Activated T-cell treated with anti-CD3 and anti-CD28 coated beads for 4 hours (primary cell): ENCODE measurements around the gene RCAN1.

Source experiments
- DNase-seq: peaks from one replicate; pipeline ENCODE4 v3.0.0-alpha.2; 2020

The RCAN1 gene

GRCh38 chr21:34598931-34599400, 15.9 kb downstream of the RCAN1 start:
- DNase-seq: no peak

- DNase-seq: no peak
Measured at GRCh38 chr21:34597406-34597805, 17.5 kb downstream of the RCAN1 start.

- no peak for DNase-seq
Measured at GRCh38 chr21:34596561-34597271, 18.2 kb downstream of the RCAN1 start.

GRCh38 chr21:34595457-34595856, 19.5 kb downstream of the RCAN1 start:
- no peak for DNase-seq

- DNase-seq: no peak
Measured at GRCh38 chr21:34594566-34595234, 20.2 kb downstream of the RCAN1 start.

GRCh38 chr21:34593954-34594531, 20.9 kb downstream of the RCAN1 start:
- DNase-seq: no peak

- no peak for DNase-seq
Measured at GRCh38 chr21:34593423-34593822, 21.5 kb downstream of the RCAN1 start.

- DNase-seq: no peak
Measured at GRCh38 chr21:34592120-34592955, 22.6 kb downstream of the RCAN1 start.

GRCh38 chr21:34590520-34590919, 24.4 kb downstream of the RCAN1 start:
- DNase-seq: no peak

GRCh38 chr21:34589511-34590282, 25.2 kb downstream of the RCAN1 start:
- DNase-seq: no peak

- no peak for DNase-seq
Measured at GRCh38 chr21:34583926-34584563, 30.9 kb downstream of the RCAN1 start.

- DNase-seq: no peak
Measured at GRCh38 chr21:34582506-34583150, 32.3 kb downstream of the RCAN1 start.

- no peak for DNase-seq
Measured at GRCh38 chr21:34580181-34580700, 34.7 kb downstream of the RCAN1 start.

GRCh38 chr21:34579411-34579810, 35.5 kb downstream of the RCAN1 start:
- DNase-seq: no peak

- DNase-seq: no peak
Measured at GRCh38 chr21:34576041-34576511, 38.8 kb downstream of the RCAN1 start.

GRCh38 chr21:34574601-34575529, 40.0 kb downstream of the RCAN1 start:
- DNase-seq: no peak

- no peak for DNase-seq
Measured at GRCh38 chr21:34571994-34572393, 42.9 kb downstream of the RCAN1 start.

- no peak for DNase-seq
Measured at GRCh38 chr21:34570313-34570712, 44.6 kb downstream of the RCAN1 start.

- no peak for DNase-seq
Measured at GRCh38 chr21:34569381-34569979, 45.4 kb downstream of the RCAN1 start.
